Astrocyte (in vitro differentiated cells and primary cell): ENCODE data around the gene KYNU.

Experiments
- CTCF ChIP-seq: IDR thresholded peaks from 2 replicates; pipeline ENCODE4 v1.5.1; 2011; ENCODE audit warnings: low read depth, mild to moderate bottlenecking, inconsistent platforms, low read length, moderate library complexity; ENCODE audit not compliant: insufficient read depth
- EZH2 ChIP-seq: IDR thresholded peaks from 2 replicates; pipeline ENCODE4 v1.6.1; 2012; ENCODE audit warnings: mild to moderate bottlenecking, low read length, inconsistent platforms; ENCODE audit not compliant: insufficient read depth

GRCh38 chr2:142973822-142974207, 96.4 kb downstream of the KYNU start:
- TF ChIP-seq EZH2 (no peak), CTCF (no peak)
